GM12878 (cell line): Measurements from ENCODE around the gene NPDC1. TPM values are rescaled to one million over a fixed set of nuclear protein-coding genes. Genes with fewer than 3 reads are reported as not detected.

ENCODE experiments used
- ATAC-seq: fragments of 200-7000 bp; cut with Tn5 transposase; 3 replicates; pipeline ENCODE4 v1.9.1; 2020; ENCODE audit warnings: mild to moderate bottlenecking, moderate library complexity
- BruUV-seq: library from RNA; stranded (reverse); fragments of 400-500 nt; replicated peaks from 2 replicates; lab custom pipeline; 2021; lab: Mats Ljungman, UMichigan
- CTCF ChIA-PET: fragments of 300-600 bp; sonication (Branson Sonifier 250); formaldehyde crosslinking; extraction: SDS; loops from one replicate; lab custom pipeline; 2021; ENCODE audit warnings: inconsistent platforms; lab: Yijun Ruan, JAX
- POLR2A ChIA-PET: fragments of 350-600 bp; formaldehyde crosslinking; extraction: SDS; loops from one replicate; lab custom pipeline; 2021; ENCODE audit warnings: inconsistent platforms; lab: Charles Lee
- RAD21 ChIA-PET: fragments of 300-600 bp; sonication (Branson Sonifier 250); formaldehyde crosslinking; loops from one replicate; lab custom pipeline; 2023; ENCODE audit warnings: antibody characterized with exemption; ENCODE audit not compliant: unreplicated experiment; lab: Charles Lee
- SMC1A ChIA-PET: fragments of 300-600 bp; sonication (Branson Sonifier 250); formaldehyde crosslinking; loops from one replicate; lab custom pipeline; 2023; ENCODE audit not compliant: unreplicated experiment, uncharacterized antibody; lab: Charles Lee
- DNase-seq: peaks from one replicate; pipeline ENCODE4 v3.0.0-alpha.2; 2011; ENCODE audit warnings: low read depth, low spot score
- FAIRE-seq: peaks from 3 replicates; lab custom pipeline; 2011; peaks lifted over from hg19 to GRCh38; lab: Jason Lieb, UNC
- H2AFZ ChIP-seq: 2 replicates; pipeline ENCODE4 v1.6.0; 2011; ENCODE audit warnings: low read depth, low read length, control low read depth; ENCODE audit not compliant: control insufficient read depth
- H3K27ac ChIP-seq: 2 replicates; pipeline ENCODE4 v1.5.1; 2011; ENCODE audit warnings: control low read depth; ENCODE audit not compliant: control insufficient read depth, insufficient read depth
- H3K27me3 ChIP-seq, 2 experiments: replicated peaks in 1 of 2; 2 replicates each; pipeline versions ENCODE4 v1.6.0 to v1.6.1; 2011; ENCODE audit warnings: low read length in 1 of 2; ENCODE audit not compliant: control insufficient read depth in 2 of 2, insufficient read depth in 2 of 2
- H3K36me3 ChIP-seq, 2 experiments: 2 replicates each; pipeline ENCODE4 v1.5.1; 2011; ENCODE audit warnings: low read length in 1 of 2; ENCODE audit not compliant: control insufficient read depth in 2 of 2, insufficient read depth in 2 of 2
- H3K4me1 ChIP-seq: 2 replicates; pipeline ENCODE4 v1.6.1; 2011; ENCODE audit warnings: mild to moderate bottlenecking, low read length, moderate library complexity, mixed read lengths; ENCODE audit not compliant: control insufficient read depth, insufficient read depth
- H3K4me2 ChIP-seq: 2 replicates; pipeline ENCODE4 v1.6.0; 2011; ENCODE audit warnings: control low read depth; ENCODE audit not compliant: control insufficient read depth, insufficient read depth
- H3K4me3 ChIP-seq: fragments of 200-600 bp; sonication (generic); 2 replicates; pipeline ENCODE4 v1.5.1; 2016
- H3K79me2 ChIP-seq: 2 replicates; pipeline ENCODE4 v1.6.0; 2011; ENCODE audit warnings: low read length; ENCODE audit not compliant: control insufficient read depth, insufficient read depth
- H3K9ac ChIP-seq: 2 replicates; pipeline ENCODE4 v1.8.0; 2011; ENCODE audit warnings: low read length, control low read depth, mixed read lengths; ENCODE audit not compliant: control insufficient read depth, insufficient read depth
- H3K9me3 ChIP-seq: replicated peaks from 3 replicates; pipeline ENCODE4 v1.5.1; 2011; ENCODE audit warnings: mild to moderate bottlenecking, low read length; ENCODE audit not compliant: control insufficient read depth, insufficient read depth
- H4K20me1 ChIP-seq: 2 replicates; pipeline ENCODE4 v1.6.0; 2011; ENCODE audit not compliant: control insufficient read depth, insufficient read depth
- ASH2L ChIP-seq: fragments of 300-600, 200-600 bp; sonication (generic); IDR thresholded peaks from 2 replicates; pipeline ENCODE4 v1.6.1; 2017; ENCODE audit warnings: low read depth, mild to moderate bottlenecking, borderline replicate concordance
- CHD4 ChIP-seq: fragments of 200-600 bp; sonication (generic); IDR thresholded peaks from 2 replicates; pipeline ENCODE4 v1.6.1; 2016; ENCODE audit warnings: mild to moderate bottlenecking
- CREM ChIP-seq: IDR thresholded peaks from 2 replicates; pipeline ENCODE4 v1.6.1; 2014; ENCODE audit warnings: antibody characterized with exemption, low read depth
- HDGF ChIP-seq: fragments of 450-650 bp; IDR thresholded peaks from 2 replicates; pipeline ENCODE4 v1.6.1; 2016; ENCODE audit warnings: antibody characterized with exemption
- KAT2A ChIP-seq: conservative IDR thresholded peaks from 2 replicates; pipeline ENCODE4 v1.6.1; 2011; ENCODE audit warnings: low read depth, low read length; ENCODE audit not compliant: control insufficient read depth
- MYC ChIP-seq: IDR thresholded peaks from 2 replicates; pipeline ENCODE4 v1.6.1; 2011; ENCODE audit warnings: mild to moderate bottlenecking, low read length, moderate library complexity, inconsistent platforms; ENCODE audit not compliant: insufficient read depth, insufficient replicate concordance, insufficient read length, severe bottlenecking
- NRF1 ChIP-seq: conservative IDR thresholded peaks from 2 replicates; pipeline ENCODE4 v1.6.1; 2011; ENCODE audit warnings: mild to moderate bottlenecking, low read depth, low read length, improper control_type of control experiment
- STAT1 ChIP-seq: fragments of 450-650 bp; conservative IDR thresholded peaks from 2 replicates; pipeline ENCODE4 v1.6.1; 2014; ENCODE audit warnings: antibody characterized with exemption, mild to moderate bottlenecking
- SUPT20H ChIP-seq: IDR thresholded peaks from 2 replicates; pipeline ENCODE4 v1.6.1; 2011; ENCODE audit warnings: low read depth, mild to moderate bottlenecking, low read length, moderate library complexity, borderline replicate concordance; ENCODE audit not compliant: control insufficient read depth
- WGBS: methylation state at CpG from one replicate; pipeline ENCODE4 v1.1.6; 2016; ENCODE audit warnings: low lambda C conversion rate; ENCODE audit not compliant: insufficient replicate concordance, insufficient coverage; ENCODE audit errors: missing lambda C conversion rate; 5-methylcytosine and 5-hydroxymethylcytosine counted together
- in situ Hi-C: fragments of 300-500 bp; cut with MboI; formaldehyde crosslinking; loops from 9 replicates; pipeline ENCODE4 v1.14.3; 2018; ENCODE audit warnings: mixed read lengths
- intact Hi-C: fragments of 100-400 bp; cut with micrococcal nuclease; formaldehyde crosslinking; loops from one replicate; pipeline ENCODE4 v1.14.2; 2022; ENCODE audit not compliant: unreplicated experiment
- polyA plus RNA-seq, 11 experiments: library from polyadenylated mRNA; depleted of rRNA in 4 of 11; unstranded in 6 of 11; stranded (reverse) in 5 of 11; fragments of >200 nt; fragmentation: Nextera tagmentation in 4 of 11; fragmentation: Illumina TruSeq in 1 of 11; extraction: Ambion mirVana in 4 of 11; extraction: Trizol in 1 of 11; gene quantifications; 1 replicate in 1 of 11; 2 replicates in 10 of 11; pipeline versions ENCODE4 v1.2.1 to v1.2.3, GENCODE V29; 2011 to 2016; ENCODE audit warnings: inconsistent platforms in 2 of 11, missing spikeins in 2 of 11, low read depth in 1 of 11
- total RNA-seq, 4 experiments: library from RNA; depleted of rRNA in 3 of 4; stranded (reverse); fragments of >200 nt in 3 of 4; fragmentation: Illumina TruSeq in 1 of 4; extraction: Trizol in 1 of 4; gene quantifications; 2 replicates each; pipeline versions ENCODE4 v1.2.1 to v1.2.3, GENCODE V29; 2013 to 2021
- TF ChIP-seq, protein P1 (sequence below): fragments of 450-650 bp; IDR thresholded peaks from 2 replicates; pipeline ENCODE4 v1.6.1; 2018; ENCODE audit warnings: borderline replicate concordance, mild to moderate bottlenecking; ENCODE audit not compliant: partially characterized antibody
- TF ChIP-seq, protein P2 (sequence below): fragments of 450-650 bp; formaldehyde crosslinking; IDR thresholded peaks from 2 replicates; pipeline ENCODE4 v1.4.0; 2020; ENCODE audit warnings: mild to moderate bottlenecking, moderate library complexity

Gene NPDC1
- total and polyA plus RNA-seq, 10 of the 15 experiments (the other 5 are each of a cell fraction or from before 2014, with no cell fraction given), result 0.04 to 1.7 (median 0.77) TPM; not detected in 2

DNA sequence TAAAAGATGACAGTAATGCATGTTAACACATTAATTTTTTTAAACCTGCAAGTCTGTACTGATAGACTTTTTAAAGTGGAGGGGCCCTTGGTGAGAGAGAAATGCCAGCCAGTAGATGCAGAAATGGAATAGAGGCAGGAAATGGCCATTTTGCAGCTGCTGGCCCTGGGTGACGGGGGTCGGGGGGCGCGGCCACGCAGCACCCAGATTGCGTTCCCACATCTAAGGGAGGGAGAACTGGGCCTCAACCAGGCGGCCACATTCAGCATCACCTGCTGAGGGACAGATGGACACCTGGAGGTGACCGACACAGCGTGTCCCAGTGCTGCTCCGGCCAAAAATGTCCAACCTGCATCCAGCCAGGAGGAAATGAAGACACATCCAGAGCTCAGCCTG is 43.3 kb downstream of the NPDC1 start:
- H3K4me1 ChIP-seq, result peaks cover 21% of the 10 kb centered on the region
- in situ Hi-C loops, result no loop called here
- peaks cover 2% of the 10 kb centered on the region; the same call in 2 of the 3 replicates for H3K9me3 ChIP-seq
- H3K79me2 ChIP-seq, result no peaks in the 10 kb centered on the region
- ChIA-PET SMC1A (interaction anchor here (0.6 kb wide), 1 partner anchor 192 kb away, joined by 3 read pairs; no protein-coding TSS in a partner anchor), RAD21 (interaction anchor here (3.6 kb wide), 1 partner anchor 32 kb away, joined by 16 read pairs; no protein-coding TSS in a partner anchor), CTCF (interaction anchor here (1.4 to 1.7 kb wide), 3 partner anchors 10 to 55 kb away, joined by 4 to 13 read pairs (median 6); partner anchors contain the start of gene PAXX), POLR2A (no interaction called here)
- 0 out of 4 replicates have a peak, but pooled peaks cover 0 to 6% of the 10 kb centered on the region in 2 experiments for H3K27me3 ChIP-seq
- FAIRE-seq, result no peak
- no peak overlapping the region for H3K9ac ChIP-seq
- BruUV-seq, result no TSS peak
- WGBS, result 49% methylated on average over 10 of the region's 10 CpGs
- H2AFZ ChIP-seq, result no peak overlapping the region
- no peaks in the 10 kb centered on the region for H3K36me3 ChIP-seq
- no peak overlapping the region for H3K27ac ChIP-seq
- no peak overlapping the region for H3K4me3 ChIP-seq
- H4K20me1 ChIP-seq, result no peaks in the 10 kb centered on the region
- H3K4me2 ChIP-seq, result no peak overlapping the region
- intact Hi-C loops, result no loop called here
- TF ChIP-seq, protein P1, sequence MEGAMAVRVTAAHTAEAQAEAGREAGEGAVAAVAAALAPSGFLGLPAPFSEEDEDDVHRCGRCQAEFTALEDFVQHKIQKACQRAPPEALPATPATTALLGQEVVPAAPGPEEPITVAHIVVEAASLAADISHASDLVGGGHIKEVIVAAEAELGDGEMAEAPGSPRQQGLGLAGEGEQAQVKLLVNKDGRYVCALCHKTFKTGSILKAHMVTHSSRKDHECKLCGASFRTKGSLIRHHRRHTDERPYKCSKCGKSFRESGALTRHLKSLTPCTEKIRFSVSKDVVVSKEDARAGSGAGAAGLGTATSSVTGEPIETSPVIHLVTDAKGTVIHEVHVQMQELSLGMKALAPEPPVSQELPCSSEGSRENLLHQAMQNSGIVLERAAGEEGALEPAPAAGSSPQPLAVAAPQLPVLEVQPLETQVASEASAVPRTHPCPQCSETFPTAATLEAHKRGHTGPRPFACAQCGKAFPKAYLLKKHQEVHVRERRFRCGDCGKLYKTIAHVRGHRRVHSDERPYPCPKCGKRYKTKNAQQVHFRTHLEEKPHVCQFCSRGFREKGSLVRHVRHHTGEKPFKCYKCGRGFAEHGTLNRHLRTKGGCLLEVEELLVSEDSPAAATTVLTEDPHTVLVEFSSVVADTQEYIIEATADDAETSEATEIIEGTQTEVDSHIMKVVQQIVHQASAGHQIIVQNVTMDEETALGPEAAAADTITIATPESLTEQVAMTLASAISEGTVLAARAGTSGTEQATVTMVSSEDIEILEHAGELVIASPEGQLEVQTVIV, result no peak
- no peak for TF ChIP-seq KAT2A
- TF ChIP-seq SUPT20H, result no peak
- TF ChIP-seq MYC, result no peak
- no peak for TF ChIP-seq HDGF
- TF ChIP-seq STAT1, result no peak
- TF ChIP-seq, protein P2, sequence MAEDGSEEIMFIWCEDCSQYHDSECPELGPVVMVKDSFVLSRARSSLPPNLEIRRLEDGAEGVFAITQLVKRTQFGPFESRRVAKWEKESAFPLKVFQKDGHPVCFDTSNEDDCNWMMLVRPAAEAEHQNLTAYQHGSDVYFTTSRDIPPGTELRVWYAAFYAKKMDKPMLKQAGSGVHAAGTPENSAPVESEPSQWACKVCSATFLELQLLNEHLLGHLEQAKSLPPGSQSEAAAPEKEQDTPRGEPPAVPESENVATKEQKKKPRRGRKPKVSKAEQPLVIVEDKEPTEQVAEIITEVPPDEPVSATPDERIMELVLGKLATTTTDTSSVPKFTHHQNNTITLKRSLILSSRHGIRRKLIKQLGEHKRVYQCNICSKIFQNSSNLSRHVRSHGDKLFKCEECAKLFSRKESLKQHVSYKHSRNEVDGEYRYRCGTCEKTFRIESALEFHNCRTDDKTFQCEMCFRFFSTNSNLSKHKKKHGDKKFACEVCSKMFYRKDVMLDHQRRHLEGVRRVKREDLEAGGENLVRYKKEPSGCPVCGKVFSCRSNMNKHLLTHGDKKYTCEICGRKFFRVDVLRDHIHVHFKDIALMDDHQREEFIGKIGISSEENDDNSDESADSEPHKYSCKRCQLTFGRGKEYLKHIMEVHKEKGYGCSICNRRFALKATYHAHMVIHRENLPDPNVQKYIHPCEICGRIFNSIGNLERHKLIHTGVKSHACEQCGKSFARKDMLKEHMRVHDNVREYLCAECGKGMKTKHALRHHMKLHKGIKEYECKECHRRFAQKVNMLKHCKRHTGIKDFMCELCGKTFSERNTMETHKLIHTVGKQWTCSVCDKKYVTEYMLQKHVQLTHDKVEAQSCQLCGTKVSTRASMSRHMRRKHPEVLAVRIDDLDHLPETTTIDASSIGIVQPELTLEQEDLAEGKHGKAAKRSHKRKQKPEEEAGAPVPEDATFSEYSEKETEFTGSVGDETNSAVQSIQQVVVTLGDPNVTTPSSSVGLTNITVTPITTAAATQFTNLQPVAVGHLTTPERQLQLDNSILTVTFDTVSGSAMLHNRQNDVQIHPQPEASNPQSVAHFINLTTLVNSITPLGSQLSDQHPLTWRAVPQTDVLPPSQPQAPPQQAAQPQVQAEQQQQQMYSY (CRISPR knock-in tag), result no peak
- no peak for TF ChIP-seq ASH2L
- no peak for TF ChIP-seq CREM
- TF ChIP-seq NRF1, result no peak
- TF ChIP-seq CHD4, result no peak
- no peak for DNase-seq
- no peak for ATAC-seq
